K562 (cell line): Measurements from ENCODE around the gene CEP95. TPM values are rescaled to one million over a fixed set of nuclear protein-coding genes. Genes with fewer than 3 reads are reported as not detected.

ENCODE experiments used
- ATAC-seq: fragments of 200-7000 bp; cut with Tn5 transposase; 3 replicates; pipeline ENCODE4 v1.9.1; 2020; ENCODE audit warnings: moderate library complexity
- BruUV-seq: library from RNA; stranded (reverse); fragments of 400-500 nt; replicated peaks from 2 replicates; lab custom pipeline; 2021; lab: Mats Ljungman, UMichigan
- CTCF ChIA-PET: fragments of 300-600 bp; formaldehyde crosslinking; extraction: SDS; loops from one replicate; lab custom pipeline; 2021; ENCODE audit warnings: low intra/inter-chr PET ratio; lab: Yijun Ruan, JAX
- POLR2A ChIA-PET: fragments of 300-600, 350-650 bp; sonication (Branson Sonifier 250); formaldehyde crosslinking; extraction: SDS; loops from one replicate; lab custom pipeline; 2021; ENCODE audit warnings: antibody characterized with exemption, inconsistent platforms; lab: Yijun Ruan, JAX
- DNase-seq, 4 experiments: peaks; one replicate each; pipeline versions ENCODE4 v3.0.0 to v3.0.0-alpha.2; 2011 to 2018; ENCODE audit warnings: low spot score in 3 of 4, mixed read lengths in 3 of 4; ENCODE audit errors: extremely low read depth in 1 of 4
- FAIRE-seq: peaks from 2 replicates; lab custom pipeline; 2011; peaks lifted over from hg19 to GRCh38; lab: Jason Lieb, UNC
- H2AFZ ChIP-seq: 2 replicates; pipeline ENCODE4 v1.6.0; 2011; ENCODE audit warnings: low read depth, low read length, control low read depth, inconsistent platforms
- H3K27ac ChIP-seq: fragments of 200-600 bp; 3 replicates; pipeline ENCODE4 v1.8.0; 2011; ENCODE audit warnings: low read depth, mild to moderate bottlenecking, control low read depth, inconsistent platforms, low read length, moderate library complexity, mixed read lengths; ENCODE audit errors: extremely low read depth
- H3K27me3 ChIP-seq, 2 experiments: fragments of 300-600 bp in 1 of 2; 2 replicates in 1 of 2; 3 replicates in 1 of 2; pipeline versions ENCODE4 v1.6.0 to v1.8.0; 2011; ENCODE audit warnings: inconsistent platforms in 2 of 2, low read length in 2 of 2, mild to moderate bottlenecking in 1 of 2, mixed read lengths in 1 of 2, moderate library complexity in 1 of 2; ENCODE audit not compliant: control insufficient read depth in 2 of 2, insufficient read depth in 2 of 2
- H3K36me3 ChIP-seq: fragments of 300-600 bp; 3 replicates; pipeline ENCODE4 v1.8.0; 2011; ENCODE audit warnings: mild to moderate bottlenecking, low read length, inconsistent platforms; ENCODE audit not compliant: control insufficient read depth, insufficient read depth
- H3K4me1 ChIP-seq, 2 experiments: fragments of 200-600 bp in 1 of 2; replicated peaks in 1 of 2; 2 replicates in 1 of 2; 3 replicates in 1 of 2; pipeline versions ENCODE4 v1.5.1 to v1.8.0; 2011; ENCODE audit warnings: inconsistent platforms in 2 of 2, low read length in 2 of 2, mild to moderate bottlenecking in 1 of 2, mixed read lengths in 1 of 2, moderate library complexity in 1 of 2; ENCODE audit not compliant: control insufficient read depth in 2 of 2, insufficient read depth in 2 of 2
- H3K4me2 ChIP-seq: 2 replicates; pipeline ENCODE4 v1.6.1; 2011; ENCODE audit warnings: low read length, control low read depth, inconsistent platforms, mixed read lengths; ENCODE audit not compliant: insufficient read depth
- H3K4me3 ChIP-seq: fragments of 200-600 bp; sonication (generic), shearing (Covaris generic); 2 replicates; pipeline ENCODE4 v1.5.1; 2016; ENCODE audit warnings: control low read depth, inconsistent platforms
- H3K79me2 ChIP-seq: fragments of 200-600 bp; 3 replicates; pipeline ENCODE4 v1.8.0; 2011; ENCODE audit warnings: low read length, inconsistent platforms; ENCODE audit not compliant: control insufficient read depth, insufficient read depth
- H3K9ac ChIP-seq, 2 experiments: 2 replicates each; pipeline versions ENCODE4 v1.6.0 to v1.6.1; 2011; ENCODE audit warnings: low read depth in 2 of 2, low read length in 2 of 2, control low read depth in 1 of 2, inconsistent platforms in 1 of 2, mild to moderate bottlenecking in 1 of 2, mixed read lengths in 1 of 2; ENCODE audit not compliant: insufficient read depth in 1 of 2
- H3K9me1 ChIP-seq: one replicate; pipeline ENCODE4 v1.6.0; 2011; ENCODE audit warnings: inconsistent platforms, mild to moderate bottlenecking, low read length, moderate library complexity; ENCODE audit not compliant: control insufficient read depth, insufficient read depth
- H3K9me3 ChIP-seq: replicated peaks from 2 replicates; pipeline ENCODE4 v1.5.1; 2011; ENCODE audit warnings: low read depth, low read length, inconsistent platforms; ENCODE audit not compliant: control insufficient read depth, insufficient read depth
- H4K20me1 ChIP-seq: replicated peaks from 2 replicates; pipeline ENCODE4 v1.6.1; 2011; ENCODE audit warnings: low read length, inconsistent platforms, mixed read lengths; ENCODE audit not compliant: control insufficient read depth, insufficient read depth
- C11orf30 ChIP-seq: fragments of 450-650 bp; IDR thresholded peaks from 2 replicates; pipeline ENCODE4 v1.6.1; 2016; ENCODE audit warnings: low read depth, mild to moderate bottlenecking
- JUNB ChIP-seq: fragments of 450-650 bp; formaldehyde crosslinking; conservative IDR thresholded peaks from 2 replicates; pipeline ENCODE4 v1.4.0; 2020; ENCODE audit warnings: mild to moderate bottlenecking
- MAFF ChIP-seq: IDR thresholded peaks from 2 replicates; pipeline ENCODE4 v1.6.1; 2012; ENCODE audit warnings: low read length, improper control_type of control experiment
- MAFG ChIP-seq: fragments of 450-650 bp; conservative IDR thresholded peaks from 2 replicates; pipeline ENCODE4 v1.6.1; 2016; ENCODE audit warnings: missing genetic modification characterization, missing compliant biosample characterization
- MAFK ChIP-seq: IDR thresholded peaks from 2 replicates; pipeline ENCODE4 v1.6.1; 2011; ENCODE audit warnings: low read length, improper control_type of control experiment
- PHF20 ChIP-seq: fragments of 450-650 bp; IDR thresholded peaks from 2 replicates; pipeline ENCODE4 v1.6.1; 2018; ENCODE audit not compliant: partially characterized antibody
- RBM22 ChIP-seq: fragments of 200-400 bp; formaldehyde crosslinking; IDR thresholded peaks from 2 replicates; pipeline ENCODE4 v1.6.1; 2018; ENCODE audit warnings: low read length, low read depth; ENCODE audit not compliant: poor library complexity, severe bottlenecking
- XRCC5 ChIP-seq: fragments of 200-400 bp; formaldehyde crosslinking; IDR thresholded peaks from 2 replicates; pipeline ENCODE4 v1.6.1; 2017; ENCODE audit warnings: low read depth, mild to moderate bottlenecking, low read length
- ZNF263 ChIP-seq: sonication (generic); formaldehyde crosslinking; IDR thresholded peaks from 2 replicates; pipeline ENCODE4 v1.8.0; 2022; ENCODE audit warnings: mild to moderate bottlenecking, missing genetic modification reagents, borderline replicate concordance
- ZNF316 ChIP-seq: fragments of 450-650 bp; IDR thresholded peaks from 2 replicates; pipeline ENCODE4 v1.6.1; 2016
- WGBS: fragments of 100-300 bp; shearing (Covaris generic); methylation state at CpG from one replicate; pipeline ENCODE4 v1.1.6; 2016; ENCODE audit warnings: low coverage, mixed read lengths; ENCODE audit not compliant: insufficient coverage; ENCODE audit errors: missing lambda C conversion rate; 5-methylcytosine and 5-hydroxymethylcytosine counted together
- in situ Hi-C: fragments of 300-500 bp; cut with MboI; formaldehyde crosslinking; loops from 4 replicates; pipeline ENCODE4 v1.15.0; 2018; ENCODE audit warnings: inconsistent platforms, mixed read lengths
- intact Hi-C: fragments of 100-400 bp; cut with micrococcal nuclease; formaldehyde crosslinking; loops from 2 replicates; pipeline ENCODE4 v1.14.2; 2022
- polyA plus RNA-seq, 8 experiments: library from polyadenylated mRNA; depleted of rRNA in 4 of 8; stranded (reverse) in 5 of 8; unstranded in 3 of 8; fragments of >200 nt; fragmentation: Nextera tagmentation in 2 of 8; fragmentation: Illumina TruSeq in 1 of 8; extraction: Ambion mirVana in 2 of 8; extraction: Trizol in 1 of 8; gene quantifications; 2 replicates each; pipeline versions ENCODE4 v1.2.1 to v1.2.3, GENCODE V29; 2011 to 2014; ENCODE audit warnings: inconsistent platforms in 1 of 8, missing spikeins in 1 of 8
- total RNA-seq, 7 experiments: library from RNA; depleted of rRNA in 6 of 7; stranded (reverse); fragments of >200 nt in 6 of 7; fragmentation: Illumina TruSeq in 2 of 7; extraction: Trizol in 2 of 7; gene quantifications; 2 replicates each; pipeline versions ENCODE4 v1.2.1 to v1.2.3, GENCODE V29; 2011 to 2021; ENCODE audit warnings: low replicate concordance in 1 of 7

CEP95 gene
- total and polyA plus RNA-seq, 9 of the 15 experiments (the other 6 are each of a cell fraction or from before 2014, with no cell fraction given), result 26.7 to 80.7 (median 56.9) TPM

DNA sequence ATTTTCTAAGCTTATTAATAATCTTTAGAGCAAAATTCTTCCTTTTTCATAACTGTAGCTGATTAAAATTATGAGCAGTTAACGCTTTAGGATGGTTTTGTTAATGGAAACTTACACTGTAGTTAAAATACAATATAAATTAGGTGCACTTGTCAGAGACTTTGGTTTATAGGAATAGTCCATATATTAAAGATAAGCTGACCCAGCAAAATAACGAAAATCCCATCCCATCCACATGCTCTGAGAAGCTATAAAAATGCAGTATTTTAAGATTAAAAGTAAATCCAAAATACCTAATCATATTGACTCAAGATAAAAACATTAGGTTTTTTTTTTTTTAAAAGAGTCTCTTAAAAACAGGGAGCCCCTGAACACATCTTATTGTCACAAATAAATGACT lies 38.0 kb downstream of the CEP95 start:
- intact Hi-C loops, result no loop called here
- H3K9me3 ChIP-seq, result no peaks in the 10 kb centered on the region
- H3K36me3 ChIP-seq, result peaks cover 38% of the 10 kb centered on the region
- no peaks in the 10 kb centered on the region for H4K20me1 ChIP-seq
- WGBS, result 70% methylated on average over 2 of the region's 2 CpGs
- no peak overlapping the region for H3K4me2 ChIP-seq
- POLR2A ChIA-PET, result interaction anchor here (1.0 to 1.8 kb wide), 4 partner anchors 11 to 38 kb away, joined by 3 to 7 read pairs (median 4); partner anchors contain the start of genes CEP95 and DDX5
- H3K79me2 ChIP-seq, result no peaks in the 10 kb centered on the region
- TF ChIP-seq MAFK (peak; percentile 56; the same call in 1 of the 2 replicates), MAFG (tag) (peak; percentile 45), PHF20 (no peak), JUNB (CRISPR knock-in tag) (no peak), MAFF (peak; percentile 71), XRCC5 (no peak), ZNF263 (CRISPR knock-in tag) (no peak), C11orf30 (peak; percentile 67), RBM22 (no peak), ZNF316 (peak; percentile 77)
- TF ChIP-seq, all 486 proteins: peak for 5
- FAIRE-seq (no peak), ATAC-seq (no peak), DNase-seq (no peak)
- BruUV-seq, result no TSS peak
- no peaks in the 10 kb centered on the region for H3K9me1 ChIP-seq
- no peak overlapping the region for H3K27ac ChIP-seq
- no peak overlapping the region for H2AFZ ChIP-seq
- no peak overlapping the region for H3K9ac ChIP-seq
- CTCF ChIA-PET, result no interaction called here
- no peak overlapping the region for H3K4me3 ChIP-seq
- in situ Hi-C loops, result no loop called here
- H3K27me3 ChIP-seq, result no peaks in the 10 kb centered on the region
- H3K4me1 ChIP-seq, result peaks cover 6 to 8% of the 10 kb centered on the region in 2 experiments; a peak in 4 of 5 replicates
